GM18867 (cell line): ENCODE results near the gene CCDC91.
"Not testable (repeated sequence)": the region's sequence is repeated elsewhere in the genome, so short reads cannot be mapped to it uniquely, and the experiment has no call there.

Experiments used
- ATAC-seq: cut with Tn5 transposase; IDR thresholded peaks from one replicate; pipeline ENCODE4 v1.9.1; 2021; ENCODE audit warnings: mild to moderate bottlenecking, moderate library complexity; ENCODE audit not compliant: unreplicated experiment

Gene CCDC91

DNA sequence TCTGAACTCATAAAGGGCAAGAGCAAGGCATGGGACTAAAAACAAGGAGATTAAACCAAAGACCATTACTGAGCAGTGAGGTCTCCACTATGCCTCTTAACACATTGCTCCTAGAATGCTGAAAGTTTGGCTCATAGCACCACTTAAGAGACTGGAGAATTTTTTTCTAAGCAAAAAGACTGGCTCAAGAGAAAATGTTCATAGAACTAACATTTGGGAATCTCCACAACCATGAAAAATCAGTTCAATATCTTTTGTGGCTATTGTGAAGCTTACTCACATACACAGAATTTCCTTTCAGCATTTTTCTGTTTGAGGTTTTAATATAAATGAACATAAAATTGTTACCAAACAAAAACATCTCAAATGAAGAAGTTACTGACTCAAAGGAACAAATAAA, 255.8 kb downstream of the CCDC91 start:
- ATAC-seq = no peak

- no peak for ATAC-seq
Measured at GRCh38 chr12:28453686-28454085, 263.4 kb downstream of the CCDC91 start.

DNA sequence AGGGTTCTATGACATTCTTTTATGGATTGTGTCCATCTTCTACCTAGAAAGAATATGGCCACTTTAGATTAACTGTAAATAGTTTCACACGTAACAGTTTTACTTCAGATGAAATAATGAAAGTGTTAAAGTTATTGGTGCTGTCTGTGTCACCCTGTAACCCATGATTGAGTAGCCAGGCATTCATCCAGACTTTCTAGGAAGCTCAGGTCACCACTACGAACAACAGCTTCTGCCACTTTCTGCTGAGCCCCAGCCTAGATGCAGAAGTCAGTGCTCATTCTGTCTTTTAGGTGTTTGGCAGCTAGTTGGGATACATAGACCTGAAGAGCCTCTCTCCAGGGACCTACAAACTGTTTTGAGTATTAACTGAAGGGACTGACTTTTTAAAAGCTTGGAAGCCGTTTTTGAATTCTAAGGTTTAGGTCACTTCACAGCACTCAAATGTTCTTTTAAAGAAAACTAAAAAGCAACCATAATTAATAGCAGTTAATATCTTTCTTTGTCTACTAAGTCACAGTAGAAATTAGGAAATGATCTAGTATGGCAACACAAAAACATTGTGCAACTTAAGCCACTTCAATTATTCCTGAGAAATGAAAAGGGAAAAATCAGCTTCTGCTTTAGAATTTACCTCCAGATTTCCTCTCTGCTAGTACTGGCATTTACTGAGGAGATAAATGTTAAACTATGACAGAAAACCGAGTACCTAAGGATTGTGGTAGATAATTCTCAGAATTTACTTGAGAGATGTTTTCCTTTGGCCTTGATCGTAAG, 266.9 kb downstream of the CCDC91 start:
- no peak for ATAC-seq

DNA sequence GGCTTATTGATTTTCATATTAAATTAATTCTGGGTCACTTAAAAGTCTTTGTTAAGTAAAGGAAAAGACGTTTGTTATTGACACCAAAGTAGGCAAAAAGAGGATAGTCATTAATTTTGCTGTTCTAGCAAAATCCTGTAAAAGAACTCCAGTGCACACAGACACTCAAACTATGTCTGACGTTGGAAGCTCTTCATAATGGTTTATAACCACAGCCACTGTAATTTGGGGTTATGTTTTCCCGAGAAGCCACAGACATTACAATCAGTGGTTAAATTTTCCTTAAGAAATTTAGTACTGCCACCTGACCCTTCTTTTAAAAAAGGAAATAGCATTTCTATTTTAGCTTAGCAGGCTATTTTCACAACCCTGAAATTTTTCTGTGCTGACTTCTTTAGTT, 267.5 kb downstream of the CCDC91 start:
- ATAC-seq = no peak

- ATAC-seq = no peak
Measured at GRCh38 chr12:28459481-28459880, 269.2 kb downstream of the CCDC91 start.

GRCh38 chr12:28460420-28461130, 270.3 kb downstream of the CCDC91 start:
- peak; percentile 89 for ATAC-seq

DNA sequence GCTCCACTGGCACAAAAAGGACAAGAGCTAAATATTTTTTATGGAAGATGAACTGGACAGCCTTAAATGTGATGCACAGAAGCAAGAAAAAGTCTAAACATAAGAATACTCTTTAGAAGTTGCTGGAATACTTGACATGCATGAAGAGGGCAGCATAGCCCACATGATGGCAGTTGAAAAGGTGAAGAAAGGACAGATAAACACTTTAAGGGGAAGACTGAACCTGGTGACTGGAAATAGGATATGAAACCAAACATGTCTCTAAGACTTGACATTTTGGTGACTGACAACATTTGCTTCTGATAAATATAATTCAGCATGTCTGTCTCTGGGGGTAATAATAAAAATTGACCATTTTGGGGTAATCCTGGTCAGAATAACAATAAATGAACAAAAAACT, 273.1 kb downstream of the CCDC91 start:
- ATAC-seq = no peak

- ATAC-seq = not testable (repeated sequence)
Measured at GRCh38 chr12:28471762-28472161, 281.5 kb downstream of the CCDC91 start.

DNA sequence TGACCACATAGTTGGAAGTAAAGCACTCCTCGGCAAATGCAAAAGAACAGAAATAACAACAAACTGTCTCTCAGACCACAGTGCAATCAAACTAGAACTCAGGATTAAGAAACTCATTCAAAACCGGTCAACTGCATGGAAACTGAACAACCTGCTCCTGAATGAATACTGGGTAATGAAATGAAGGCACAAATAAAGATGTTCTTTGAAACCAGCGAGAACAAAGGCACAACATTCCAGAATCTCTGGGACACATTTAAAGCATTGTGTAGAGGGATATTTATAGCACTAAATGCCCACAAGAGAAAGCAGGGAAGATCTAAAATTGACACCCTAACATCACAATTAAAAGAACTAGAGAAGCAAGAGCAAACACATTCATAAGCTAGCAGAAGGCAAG, 285.9 kb downstream of the CCDC91 start:
- not testable (repeated sequence) for ATAC-seq

DNA sequence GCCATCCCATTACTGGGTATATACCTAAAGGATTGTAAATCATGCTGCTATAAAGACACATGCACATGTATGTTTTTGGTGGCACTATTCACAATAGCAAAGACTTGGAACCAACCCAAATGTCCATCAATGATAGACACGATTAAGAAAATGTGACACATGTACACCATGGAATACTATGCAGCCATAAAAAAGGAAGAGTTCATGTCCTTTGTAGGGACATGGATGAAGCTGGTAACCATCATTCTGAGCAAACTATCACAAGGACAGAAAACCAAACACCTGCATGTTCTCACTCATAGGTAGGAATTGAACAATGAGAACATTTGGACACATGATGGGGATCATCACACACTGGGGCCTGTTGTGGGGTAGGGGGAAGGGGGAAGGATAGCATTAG, 288.8 kb downstream of the CCDC91 start:
- ATAC-seq = not testable (repeated sequence)

- ATAC-seq = no peak
Measured at GRCh38 chr12:28479683-28480082, 289.4 kb downstream of the CCDC91 start.

- no peak for ATAC-seq
Measured at GRCh38 chr12:28484156-28484555, 293.9 kb downstream of the CCDC91 start.

DNA sequence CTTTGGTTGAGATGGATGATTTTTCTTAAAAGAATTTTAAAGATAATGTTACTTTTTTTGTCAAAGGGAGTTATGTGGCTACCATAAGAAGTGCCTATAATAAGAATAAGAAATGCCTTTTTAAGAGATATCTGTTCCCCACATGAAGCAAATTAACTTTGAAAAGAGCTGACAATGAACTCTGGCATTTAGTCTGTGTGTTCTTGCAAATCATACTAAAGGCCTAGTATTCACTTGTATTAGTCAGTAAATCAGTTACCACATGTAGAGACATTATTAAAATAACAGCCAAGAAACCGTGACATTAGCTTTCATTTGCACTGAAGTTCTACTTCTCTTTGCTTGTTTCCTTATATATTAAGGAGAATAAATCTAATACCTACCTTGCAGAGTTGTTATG, 296.3 kb downstream of the CCDC91 start:
- ATAC-seq = no peak

DNA sequence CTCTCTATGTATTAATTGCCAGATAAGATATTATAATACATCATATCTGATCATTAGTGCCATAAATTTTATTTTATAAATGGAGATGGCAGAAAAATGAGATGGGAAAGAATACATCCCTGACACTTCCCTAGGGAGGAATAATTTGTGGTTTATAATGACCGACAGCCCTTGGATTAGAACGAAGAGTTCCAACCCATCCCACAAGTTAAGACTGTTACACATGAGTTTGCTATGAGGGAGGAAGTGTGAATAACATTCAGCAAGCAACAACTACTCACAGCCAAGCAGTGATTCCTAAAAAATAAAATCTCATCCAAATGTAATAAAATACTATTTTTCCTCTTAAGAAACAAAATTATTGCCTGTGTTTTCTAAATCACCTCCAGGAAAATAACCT, 299.0 kb downstream of the CCDC91 start:
- no peak for ATAC-seq

- peak; percentile 97 for ATAC-seq
Measured at GRCh38 chr12:28497889-28498411, 307.7 kb downstream of the CCDC91 start.

GRCh38 chr12:28498850-28499249, 308.6 kb downstream of the CCDC91 start:
- ATAC-seq = no peak

GRCh38 chr12:28500373-28501024, 310.2 kb downstream of the CCDC91 start:
- no peak for ATAC-seq

DNA sequence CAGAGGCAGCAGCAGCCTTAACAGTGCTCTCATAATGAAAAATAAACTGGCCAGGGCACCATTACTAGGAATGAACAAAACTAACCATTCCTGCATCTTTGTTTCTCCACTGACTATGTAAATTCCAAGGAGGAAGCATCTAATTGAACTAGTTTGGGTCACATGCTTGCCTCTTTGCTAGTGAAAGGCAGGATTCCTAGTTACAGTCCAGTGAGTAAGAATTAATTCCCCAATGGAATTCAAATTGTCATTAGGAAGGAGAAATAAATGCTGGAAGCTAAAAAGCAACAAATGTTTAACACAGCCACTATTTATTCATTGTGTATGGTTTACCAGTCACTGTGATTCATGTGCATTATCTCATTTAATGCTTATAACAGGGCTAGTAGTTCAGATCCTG, 316.0 kb downstream of the CCDC91 start:
- no peak for ATAC-seq

- ATAC-seq = no peak
Measured at GRCh38 chr12:28507033-28507432, 316.8 kb downstream of the CCDC91 start.

GRCh38 chr12:28507867-28508266, 317.6 kb downstream of the CCDC91 start:
- ATAC-seq = no peak

DNA sequence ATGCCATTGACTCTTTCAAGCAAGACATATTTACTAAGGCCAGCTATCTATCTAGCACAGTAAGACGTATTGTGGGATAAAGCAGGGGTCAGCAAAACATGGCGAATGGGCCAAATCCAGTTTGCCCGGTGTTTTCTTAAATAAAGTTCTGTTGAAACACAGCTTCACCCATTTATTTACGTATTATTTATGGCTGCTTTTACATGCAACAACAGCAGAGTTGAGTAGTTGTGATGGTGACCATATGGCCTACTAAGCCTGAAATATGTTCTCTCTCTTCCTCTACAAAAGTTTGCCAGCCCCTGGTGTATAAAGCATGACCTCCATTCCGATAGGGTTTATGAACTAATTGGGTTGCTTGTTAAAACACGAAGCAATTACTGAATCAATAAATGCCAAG, 322.1 kb downstream of the CCDC91 start:
- no peak for ATAC-seq

DNA sequence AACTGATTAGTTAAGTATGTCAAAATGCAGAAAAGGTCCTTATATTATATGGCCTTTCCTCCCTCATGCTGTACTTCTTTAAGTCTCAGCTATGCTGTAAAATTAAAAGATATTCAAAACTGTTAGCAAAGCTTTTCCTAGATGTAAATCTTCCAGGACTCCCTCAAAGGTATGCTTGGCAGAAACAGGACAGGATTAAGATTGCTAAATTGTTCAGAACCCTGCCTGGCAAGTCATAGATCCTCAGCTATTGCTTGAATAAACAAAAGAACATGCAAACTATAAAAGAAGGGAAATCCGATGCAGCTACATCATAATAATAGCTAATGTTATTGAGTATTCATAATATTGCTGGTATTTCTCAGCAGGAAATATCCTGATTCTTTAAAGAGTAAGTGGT, 322.6 kb downstream of the CCDC91 start:
- no peak for ATAC-seq
